HG03139 (cell line): ENCODE measurements around the gene KCNIP3.

ENCODE experiments used
- ATAC-seq: cut with Tn5 transposase; IDR thresholded peaks from one replicate; pipeline ENCODE4 v1.9.1; 2021; ENCODE audit not compliant: unreplicated experiment

KCNIP3 gene

DNA sequence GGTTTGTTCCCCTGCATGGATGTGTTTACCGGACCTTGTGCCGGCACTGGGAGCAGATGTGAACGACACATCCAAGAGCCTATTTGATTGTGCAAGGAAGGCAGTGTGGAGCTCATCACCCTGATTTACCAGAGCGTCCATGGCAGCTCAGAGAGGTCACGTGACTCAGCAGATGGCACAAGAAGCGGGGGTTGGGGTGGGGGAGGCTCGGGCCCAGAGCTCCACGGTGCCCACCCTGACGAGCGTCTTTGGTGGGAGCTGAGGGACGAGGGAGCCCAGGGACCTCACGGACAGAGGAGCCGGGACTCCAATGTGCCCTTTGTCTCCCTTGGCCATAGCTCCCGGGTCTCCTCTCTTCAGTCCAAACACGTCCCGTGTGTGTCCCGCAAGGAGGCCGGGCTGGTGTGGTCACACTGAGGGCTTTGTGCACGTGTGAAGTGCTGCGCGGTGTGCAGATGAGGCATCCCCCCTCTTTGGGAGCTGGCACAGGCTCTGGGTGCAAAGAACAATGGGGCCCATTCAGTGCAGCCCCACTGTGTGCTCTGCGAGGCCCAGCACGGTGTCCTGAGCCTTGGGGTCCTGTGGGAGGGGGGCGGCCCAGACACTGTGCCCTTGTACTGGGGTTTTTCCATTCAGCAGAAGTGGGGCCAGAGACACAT lies 15.5 kb downstream of the KCNIP3 start:
- no peak for ATAC-seq

DNA sequence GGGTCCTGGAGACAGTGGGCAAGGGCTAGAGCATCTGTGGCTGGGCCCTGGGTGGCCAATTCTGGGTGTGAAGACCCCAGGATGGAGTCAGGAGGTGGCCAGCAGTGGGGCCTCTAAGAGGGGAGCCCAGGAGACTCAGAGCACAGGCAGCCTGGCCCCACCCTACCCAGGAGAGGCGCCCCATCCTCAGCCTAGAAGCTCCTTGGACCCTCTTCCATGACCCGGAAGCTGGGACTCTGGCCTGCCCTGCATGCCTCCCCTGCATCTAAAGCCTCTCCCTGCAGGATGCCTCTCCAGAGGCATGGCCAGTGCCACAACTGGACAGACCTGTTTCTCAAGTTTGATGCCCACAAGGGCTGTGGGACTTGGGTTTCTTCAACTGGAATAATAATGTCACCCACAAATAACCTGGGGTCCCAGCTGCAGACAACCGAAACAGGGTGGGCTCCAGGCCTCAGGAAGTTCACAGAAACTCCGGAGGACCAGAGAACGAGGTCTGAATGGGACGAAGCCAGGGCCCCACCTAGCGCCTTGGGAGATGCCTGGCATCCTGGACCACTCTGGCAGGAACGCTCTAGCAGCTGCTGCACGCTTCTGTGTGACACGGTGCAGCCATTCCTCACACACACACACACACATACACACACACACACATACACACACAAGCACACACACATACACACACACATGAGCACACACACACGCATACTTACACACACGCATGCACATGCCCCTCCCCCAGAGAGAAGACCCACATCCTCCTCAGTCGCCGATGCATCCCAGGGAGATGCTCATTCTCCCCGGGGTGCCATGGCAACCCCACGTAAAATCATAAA lies 16.4 kb downstream of the KCNIP3 start:
- ATAC-seq: no peak

DNA sequence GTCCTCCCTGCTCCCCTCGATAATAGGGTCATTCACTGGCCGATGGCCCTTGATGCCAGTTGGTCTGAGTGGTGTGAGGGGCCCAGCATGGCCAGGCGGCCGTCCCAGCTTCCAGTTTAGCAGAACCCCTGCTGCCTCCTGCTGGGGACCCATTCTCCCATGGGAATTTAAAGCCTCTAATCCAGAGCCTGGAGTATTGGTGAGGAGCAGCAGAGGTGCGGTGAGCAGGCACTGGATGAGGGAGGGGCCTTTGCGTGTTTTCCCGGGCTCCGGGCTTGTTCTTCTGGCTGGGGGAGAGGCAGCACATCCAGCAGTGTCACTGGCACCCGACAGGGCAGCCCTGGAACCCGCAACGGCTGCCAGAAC lies 17.4 kb downstream of the KCNIP3 start:
- no peak for ATAC-seq

DNA sequence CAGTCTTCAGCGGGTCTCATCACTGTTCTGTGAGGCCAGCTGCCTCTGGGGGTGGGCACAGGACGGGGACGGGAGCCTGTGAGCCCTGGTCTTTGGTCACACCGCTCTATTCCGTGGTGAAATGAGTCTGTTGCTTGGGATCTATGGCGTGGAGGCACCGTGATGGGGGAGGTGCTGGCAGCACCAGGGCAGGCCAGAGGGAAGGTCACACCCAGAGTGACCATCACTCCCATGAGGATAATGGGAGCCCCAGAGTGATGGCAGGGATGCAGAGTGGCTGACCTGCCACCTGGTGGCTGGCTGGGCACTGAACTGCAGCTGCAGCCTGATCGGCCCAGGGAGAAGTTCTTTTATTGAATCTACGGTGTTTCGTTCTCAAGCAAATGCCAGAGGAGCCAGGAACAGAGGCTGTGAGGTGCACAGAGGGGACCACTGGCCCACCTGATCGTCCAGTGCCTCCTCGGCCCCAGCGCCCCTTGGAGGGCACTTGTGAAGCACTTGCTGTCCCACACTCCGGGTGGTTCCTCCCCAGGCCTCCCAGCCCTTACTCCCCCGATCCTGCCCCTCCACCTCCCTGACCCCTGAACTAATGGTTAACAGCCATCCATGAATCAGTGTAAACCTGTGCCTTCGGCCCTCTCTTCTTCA lies 17.9 kb downstream of the KCNIP3 start:
- ATAC-seq: no peak

DNA sequence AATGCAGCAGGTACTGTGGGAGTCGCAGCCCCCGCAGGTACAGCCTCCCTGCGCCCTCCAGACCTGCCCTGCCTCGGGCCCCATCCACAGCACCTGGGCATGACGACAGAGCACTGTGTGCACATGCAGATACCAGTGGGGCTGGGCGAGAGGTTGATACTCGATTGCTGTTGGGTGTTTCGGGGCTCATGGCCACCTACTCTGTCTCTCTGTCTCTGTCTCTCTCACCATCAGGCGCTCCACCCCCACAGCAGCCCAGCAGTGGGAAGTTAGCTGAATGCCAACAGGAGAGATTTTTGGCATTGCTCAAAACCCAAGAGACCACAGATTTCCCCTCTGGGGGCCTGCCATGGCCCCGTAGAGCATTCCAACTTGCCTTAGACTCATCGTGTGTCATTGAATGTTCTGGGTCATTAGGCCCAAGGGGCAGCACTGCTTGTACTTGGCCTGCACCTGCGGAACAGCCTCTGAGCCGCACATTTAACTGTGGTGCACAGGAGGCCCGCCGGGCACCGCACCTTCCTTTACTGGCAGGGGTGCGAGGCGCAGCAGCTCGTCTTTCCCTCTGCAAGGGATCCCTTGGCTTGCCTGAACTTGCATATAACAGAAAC lies 18.8 kb downstream of the KCNIP3 start:
- ATAC-seq: no peak

GRCh38 chr2:95316466-95317122 lies 19.4 kb downstream of the KCNIP3 start:
- no peak for ATAC-seq

DNA sequence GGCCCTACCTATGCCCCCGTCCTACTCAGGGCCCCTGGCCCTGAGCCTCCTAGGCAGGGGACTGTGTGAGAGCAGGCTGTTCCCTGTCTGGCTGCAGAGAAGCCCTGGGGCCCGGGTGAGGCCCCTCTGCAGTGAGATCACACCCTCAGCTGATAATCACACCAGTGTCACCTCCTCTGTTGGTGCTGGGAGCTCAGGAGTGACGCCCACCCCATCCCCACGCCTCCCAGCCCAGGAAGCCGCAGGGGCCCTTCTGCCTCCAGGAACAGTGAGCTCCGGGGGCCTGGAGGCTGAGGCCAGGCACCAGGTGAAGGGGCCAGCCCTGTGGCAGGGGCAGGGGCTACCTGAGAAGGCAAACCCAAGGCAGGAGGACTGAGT lies 20.0 kb downstream of the KCNIP3 start:
- ATAC-seq: no peak

GRCh38 chr2:95317665-95318425 lies 20.7 kb downstream of the KCNIP3 start:
- no peak for ATAC-seq

DNA sequence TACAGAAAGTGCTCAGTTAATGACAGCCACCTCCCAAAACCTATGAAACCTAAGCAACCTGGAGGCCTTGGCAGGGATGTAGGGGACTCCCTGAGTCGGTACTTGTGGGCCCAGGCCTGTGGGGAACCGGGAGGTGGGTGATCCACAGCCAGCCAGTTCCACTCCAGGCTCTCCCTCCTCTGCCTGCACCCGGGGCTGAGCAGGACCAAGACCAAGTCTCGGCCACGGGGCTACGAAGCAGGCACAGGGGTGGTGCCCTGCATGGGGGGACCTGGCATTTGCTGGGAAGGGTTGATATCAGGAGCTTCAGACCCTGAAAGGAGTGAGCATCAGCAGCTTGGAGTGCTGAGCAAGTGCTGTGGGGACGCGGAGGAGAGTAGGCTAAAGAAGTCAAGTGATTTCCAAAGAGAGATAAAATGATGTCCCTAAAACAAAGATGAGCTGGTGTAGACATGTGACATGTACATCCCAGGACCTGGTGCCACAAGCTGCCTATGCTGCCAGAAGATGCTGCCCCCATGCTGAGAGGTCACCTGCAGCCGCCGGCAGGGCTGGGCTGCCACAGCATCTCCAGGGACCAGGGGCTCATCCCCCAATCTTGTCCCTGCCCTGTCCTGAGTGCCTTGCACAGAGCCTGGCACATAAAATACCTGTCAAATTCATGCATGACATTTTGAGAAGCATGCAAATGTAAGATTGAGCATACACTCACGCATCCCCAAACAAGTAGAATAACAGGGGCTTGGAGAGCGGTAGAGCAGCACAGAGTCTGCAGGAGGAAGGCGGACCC lies 21.5 kb downstream of the KCNIP3 start:
- ATAC-seq: no peak

DNA sequence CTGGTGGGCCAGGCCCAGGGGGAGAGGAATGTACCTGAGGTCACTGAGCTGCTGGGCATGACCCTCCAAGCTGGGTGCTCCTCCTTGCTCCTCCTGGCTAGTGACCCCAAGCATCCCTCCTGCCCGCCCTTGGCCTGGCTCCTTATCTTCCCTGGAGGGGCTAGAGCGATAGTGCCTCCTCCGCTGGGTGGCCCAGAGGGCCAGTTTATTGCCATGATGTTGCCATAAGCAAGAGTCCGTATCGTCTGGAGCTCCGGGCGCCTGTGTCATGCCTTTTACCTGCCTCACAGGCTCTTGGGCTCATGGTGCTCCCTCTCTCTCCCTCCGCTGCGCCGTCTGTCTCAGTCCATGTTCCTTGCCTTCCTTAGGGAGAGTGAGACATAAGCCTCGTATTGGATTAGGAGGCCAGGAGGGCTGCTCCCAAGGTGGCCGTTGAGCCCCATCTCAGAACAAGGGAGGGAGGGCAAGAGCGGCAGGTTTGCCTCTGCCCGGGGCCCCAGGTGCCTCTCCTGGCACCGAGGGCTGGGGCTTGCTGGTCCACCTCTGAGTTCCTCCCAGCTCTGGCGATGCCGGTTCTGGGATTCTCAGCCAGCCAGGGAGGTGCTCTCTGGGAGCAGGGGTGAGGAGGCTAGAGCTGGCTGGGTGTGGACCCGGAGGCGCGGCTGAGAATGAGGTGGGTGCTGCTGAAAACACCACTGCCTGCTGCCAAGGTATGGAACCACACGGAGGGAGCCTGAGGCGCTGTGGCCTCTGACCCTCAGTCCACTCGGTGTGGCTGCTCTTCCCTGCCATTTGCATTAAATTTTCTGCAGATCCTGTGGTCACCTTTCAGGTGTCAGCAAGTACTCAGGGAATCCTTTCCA lies 22.6 kb downstream of the KCNIP3 start:
- no peak for ATAC-seq

GRCh38 chr2:95320344-95320712 lies 23.2 kb downstream of the KCNIP3 start:
- ATAC-seq: no peak

DNA sequence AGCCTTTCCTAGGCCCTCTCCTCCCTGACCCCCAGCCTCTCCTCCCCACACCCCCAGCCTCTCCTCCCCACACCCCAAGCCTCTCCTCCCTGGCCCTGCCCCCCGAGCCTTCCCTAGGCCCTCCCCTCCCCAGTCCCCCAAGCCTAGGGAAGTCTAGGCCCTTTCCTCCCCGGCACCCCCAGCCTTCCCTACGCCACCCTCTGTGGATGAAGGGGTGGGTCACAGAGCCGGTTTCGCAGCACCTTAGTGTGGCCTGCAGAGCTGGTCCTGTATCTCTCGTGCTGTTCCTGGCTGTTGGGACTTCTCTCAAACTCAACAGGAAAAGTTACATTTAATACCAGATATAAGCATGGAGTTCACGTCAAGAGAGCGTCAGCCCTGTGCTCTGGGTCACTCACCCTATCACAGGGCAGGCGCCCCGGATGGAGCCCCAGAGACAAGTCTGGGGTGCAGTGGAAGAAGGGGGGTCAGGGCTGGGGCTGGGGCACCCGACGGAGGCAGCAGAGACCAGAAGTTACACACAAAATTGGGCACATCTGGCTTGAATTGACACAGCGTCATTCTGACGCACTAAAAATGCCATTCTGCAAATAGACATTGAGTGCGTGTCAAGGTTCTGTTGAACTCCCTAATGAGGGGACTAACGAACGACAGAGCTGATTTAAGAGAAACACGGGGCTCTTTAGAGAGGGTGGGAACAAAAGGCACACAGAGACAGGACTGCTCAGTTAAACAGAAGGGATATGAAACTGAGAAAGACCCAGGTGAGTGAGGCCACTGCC lies 24.0 kb downstream of the KCNIP3 start:
- no peak for ATAC-seq

DNA sequence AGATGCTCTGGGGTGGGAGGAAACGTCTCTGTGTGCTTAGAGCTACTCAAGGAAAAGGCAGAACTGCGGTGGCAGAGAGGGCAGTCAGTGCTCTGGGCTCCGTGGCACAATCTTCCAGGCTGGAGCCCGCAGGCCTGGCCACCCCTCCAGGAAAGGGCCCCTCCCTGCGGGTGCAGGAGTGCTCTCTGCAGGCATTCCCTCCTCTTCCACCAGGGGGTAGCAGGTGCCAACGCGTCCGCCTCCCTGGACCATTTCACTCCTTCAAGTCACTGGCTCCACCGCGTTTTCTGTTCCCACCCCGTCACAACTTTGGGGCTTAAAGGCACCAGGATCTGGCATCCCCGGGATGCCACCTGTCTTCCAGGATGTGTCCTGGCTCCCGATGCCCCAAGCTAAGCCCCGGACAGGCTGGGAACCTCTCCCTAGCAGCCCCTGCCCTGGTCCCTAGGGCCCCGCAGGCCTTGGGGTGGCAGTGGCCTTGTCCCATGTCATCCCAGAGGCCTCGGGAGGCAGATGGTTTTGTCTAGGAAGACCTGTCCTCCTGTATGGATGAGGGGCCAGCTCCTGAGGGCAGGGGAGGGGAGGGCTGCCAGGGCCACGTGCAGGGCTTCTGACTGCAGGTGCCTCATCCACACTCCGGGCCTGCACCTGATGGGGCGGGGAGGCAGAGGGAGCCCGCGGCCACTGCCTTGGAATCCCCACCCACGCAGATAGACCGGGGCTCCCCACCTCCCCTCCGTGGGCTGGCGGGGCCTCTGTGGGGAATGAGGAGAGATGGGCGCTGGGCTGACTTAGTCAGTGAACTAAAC lies 26.4 kb downstream of the KCNIP3 start:
- ATAC-seq: no peak

- ATAC-seq: no peak
Measured at GRCh38 chr2:95325026-95325425, 27.9 kb downstream of the KCNIP3 start.

GRCh38 chr2:95325590-95326432 lies 28.7 kb downstream of the KCNIP3 start:
- ATAC-seq: no peak

DNA sequence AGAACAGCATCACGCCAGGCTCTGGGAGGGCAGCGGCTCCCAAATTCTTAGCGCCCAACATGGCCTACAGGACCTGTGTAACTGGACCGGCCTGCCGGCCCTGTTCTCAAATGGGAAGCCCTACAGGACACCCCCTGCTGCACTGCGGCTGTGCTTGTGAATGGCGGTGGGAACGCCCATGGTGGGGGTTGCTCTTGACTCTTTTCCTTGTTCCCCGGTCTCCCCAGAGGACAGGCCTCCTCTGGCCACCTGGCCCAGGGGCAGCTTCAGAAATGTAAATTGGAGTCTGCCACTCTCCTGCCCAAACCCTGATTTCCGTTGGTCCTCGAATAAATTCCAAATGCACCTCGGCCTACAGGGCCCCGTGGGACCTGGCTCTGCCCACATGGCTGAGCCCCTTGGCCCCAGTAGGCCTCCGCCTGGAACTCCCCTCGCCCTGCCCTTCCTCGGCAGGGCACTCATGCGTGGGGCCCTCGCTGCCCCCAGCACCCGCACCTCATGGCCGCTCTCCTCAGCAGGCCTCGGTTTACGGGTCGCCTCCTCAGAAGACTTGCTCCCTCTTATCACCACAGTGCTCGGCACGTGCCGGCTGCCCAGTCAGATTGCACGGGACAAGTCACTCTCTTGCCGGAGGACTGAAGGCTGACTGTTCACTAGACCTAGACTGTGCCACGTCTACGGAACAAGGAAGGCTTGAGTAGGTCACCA lies 29.4 kb downstream of the KCNIP3 start:
- no peak for ATAC-seq
